ENCODE data around the gene KRTAP10-11.

KRTAP10-11 gene

GRCh38 chr21:44611551-44611950, 34.7 kb upstream of the KRTAP10-11 start:
- H3K4me3 ChIP-seq (ENCODE audit: low read depth, low read length, poor library complexity, severe bottlenecking) = no peak overlapping the region
- H3K79me2 ChIP-seq (ENCODE audit: insufficient read depth, low read length) = no peaks in the 10 kb centered on the region
- 0 out of 2 replicates have a peak, but pooled peaks cover 2% of the 10 kb centered on the region for H3K9me3 ChIP-seq (ENCODE audit: low read length)
- no peaks in the 10 kb centered on the region for H3K9me2 ChIP-seq (ENCODE audit: low read depth, low read length)
- no peak overlapping the region for H3K27ac ChIP-seq (ENCODE audit: low read depth, low read length, poor library complexity, severe bottlenecking)
- H3K9ac ChIP-seq (ENCODE audit: low read length) = no peak overlapping the region
- no peaks in the 10 kb centered on the region for H4K20me1 ChIP-seq (ENCODE audit: insufficient read depth, low read length)
- H3K27me3 ChIP-seq (ENCODE audit: insufficient read depth, low read length) = no peaks in the 10 kb centered on the region
- H3K36me3 ChIP-seq (ENCODE audit: insufficient read depth, low read length) = no peaks in the 10 kb centered on the region
- no peaks in the 10 kb centered on the region for H3K4me1 ChIP-seq (ENCODE audit: insufficient read depth, low read length, severe bottlenecking)
- no peak overlapping the region for H3K4me2 ChIP-seq (ENCODE audit: low read length)
- H3F3A ChIP-seq (ENCODE audit: insufficient read depth, low read length) = no peaks in the 10 kb centered on the region
- no peak for TF ChIP-seq EZH2 (IDR thresholded peaks at IDR 0.05; ENCODE audit: borderline replicate concordance, low read length)
- TF ChIP-seq CTCF (IDR thresholded peaks at IDR 0.05; ENCODE audit: low read length) = no peak
- H2AFZ ChIP-seq (ENCODE audit: low read length) = no peak overlapping the region

GRCh38 chr21:44612029-44612486, 34.2 kb upstream of the KRTAP10-11 start, which contains the start of gene KRTAP10-8:
Gene KRTAP10-8 (plus strand): TSS chr21:44612079. CDS start chr21:44612101, 22 bp downstream.
- H3K27me3 ChIP-seq (ENCODE audit: insufficient read depth, low read length) = no peaks in the 10 kb centered on the region
- H3K36me3 ChIP-seq (ENCODE audit: insufficient read depth, low read length) = no peaks in the 10 kb centered on the region
- no peak for TF ChIP-seq EZH2 (IDR thresholded peaks at IDR 0.05; ENCODE audit: borderline replicate concordance, low read length)
- no peak for TF ChIP-seq CTCF (IDR thresholded peaks at IDR 0.05; ENCODE audit: low read length)
- no peak within 1 kb of the TSS for H2AFZ ChIP-seq (ENCODE audit: low read length)
- H3K27ac ChIP-seq (ENCODE audit: low read depth, low read length, poor library complexity, severe bottlenecking) = no peak within 1 kb of the TSS
- no peaks in the 10 kb centered on the region for H3F3A ChIP-seq (ENCODE audit: insufficient read depth, low read length)
- H3K4me2 ChIP-seq (ENCODE audit: low read length) = no peak within 1 kb of the TSS
- H3K9me3 ChIP-seq (ENCODE audit: low read length) = 0 out of 2 replicates have a peak, but pooled peaks cover 2% of the 10 kb centered on the region
- H3K79me2 ChIP-seq (ENCODE audit: insufficient read depth, low read length) = no peaks in the 10 kb centered on the region
- no peak within 1 kb of the TSS for H3K4me3 ChIP-seq (ENCODE audit: low read depth, low read length, poor library complexity, severe bottlenecking)
- H3K9me2 ChIP-seq (ENCODE audit: low read depth, low read length) = no peaks in the 10 kb centered on the region
- H3K4me1 ChIP-seq (ENCODE audit: insufficient read depth, low read length, severe bottlenecking) = no peaks in the 10 kb centered on the region
- H3K9ac ChIP-seq (ENCODE audit: low read length) = no peak within 1 kb of the TSS
- no peaks in the 10 kb centered on the region for H4K20me1 ChIP-seq (ENCODE audit: insufficient read depth, low read length)

GRCh38 chr21:44612669-44613229, 33.5 kb upstream of the KRTAP10-11 start:
- Histone ChIP-seq H3K27ac (ENCODE audit: low read depth, low read length, poor library complexity, severe bottlenecking) (no peak overlapping the region), H4K20me1 (ENCODE audit: insufficient read depth, low read length) (no peaks in the 10 kb centered on the region)

More at GRCh38 chr21:44612669-44613229, 33.5 kb upstream of the KRTAP10-11 start:
- Histone ChIP-seq H3K4me2 (ENCODE audit: low read length) (no peak overlapping the region), H3K4me3 (ENCODE audit: low read depth, low read length, poor library complexity, severe bottlenecking) (no peak overlapping the region), H3K9ac (ENCODE audit: low read length) (no peak overlapping the region), H3K36me3 (ENCODE audit: insufficient read depth, low read length) (no peaks in the 10 kb centered on the region), H2AFZ (ENCODE audit: low read length) (no peak overlapping the region), H3F3A (ENCODE audit: insufficient read depth, low read length) (no peaks in the 10 kb centered on the region), H3K9me3 (ENCODE audit: low read length) (0 out of 2 replicates have a peak, but pooled peaks cover 2% of the 10 kb centered on the region), H3K4me1 (ENCODE audit: insufficient read depth, low read length, severe bottlenecking) (no peaks in the 10 kb centered on the region), H3K9me2 (ENCODE audit: low read depth, low read length) (no peaks in the 10 kb centered on the region), H3K27me3 (ENCODE audit: insufficient read depth, low read length) (no peaks in the 10 kb centered on the region), H3K79me2 (ENCODE audit: insufficient read depth, low read length) (no peaks in the 10 kb centered on the region)
- TF ChIP-seq CTCF (IDR thresholded peaks at IDR 0.05; ENCODE audit: low read length) (no peak), EZH2 (IDR thresholded peaks at IDR 0.05; ENCODE audit: borderline replicate concordance, low read length) (no peak)

Measured in OCI-LY1 (cell line).